ENCODE measurements around the gene KIF18A. TPM values are rescaled to one million over a fixed set of nuclear protein-coding genes. Genes with fewer than 3 reads are reported as not detected.

The KIF18A gene
- total RNA-seq, 1 donor from 2014 or later = 0.37 TPM

GRCh38 chr11:28054821-28055220 is 53.1 kb downstream of the KIF18A start:
- intact Hi-C loops (cut with micrococcal nuclease) = no loop called here
- DNase-seq (no peak), ATAC-seq (no peak)

- ATAC-seq = no peak
- intact Hi-C loops (cut with micrococcal nuclease) = no loop called here
- no peak for DNase-seq
Measured at GRCh38 chr11:28049338-28050216, 58.4 kb downstream of the KIF18A start.

GRCh38 chr11:28048812-28049211 is 59.1 kb downstream of the KIF18A start:
- DNase-seq (no peak), ATAC-seq (no peak)
- intact Hi-C loops (cut with micrococcal nuclease) = no loop called here

- intact Hi-C loops (cut with micrococcal nuclease) = no loop called here
- no peak for ATAC-seq
- DNase-seq = no peak
Measured at GRCh38 chr11:28043930-28044709, 63.8 kb downstream of the KIF18A start.

GRCh38 chr11:28040384-28040783 is 67.6 kb downstream of the KIF18A start:
- intact Hi-C loops (cut with micrococcal nuclease) = no loop called here
- ATAC-seq (no peak), DNase-seq (no peak)

GRCh38 chr11:28038775-28039174 is 69.2 kb downstream of the KIF18A start:
- intact Hi-C loops (cut with micrococcal nuclease) = no loop called here
- peak; percentile 64 for ATAC-seq
- DNase-seq = no peak

- ATAC-seq = no peak
- intact Hi-C loops (cut with micrococcal nuclease) = no loop called here
- no peak for DNase-seq
Measured at GRCh38 chr11:28026634-28027290, 81.2 kb downstream of the KIF18A start.

GRCh38 chr11:28017816-28018215 is 90.1 kb downstream of the KIF18A start:
- intact Hi-C loops (cut with micrococcal nuclease) = no loop called here
- ATAC-seq (no peak), DNase-seq (no peak)

- intact Hi-C loops (cut with micrococcal nuclease) = no loop called here
- ATAC-seq (no peak), DNase-seq (no peak)
Measured at GRCh38 chr11:28011813-28012212, 96.1 kb downstream of the KIF18A start.

GRCh38 chr11:28009996-28010395 is 98.0 kb downstream of the KIF18A start:
- ATAC-seq = no peak
- DNase-seq = no peak
- intact Hi-C loops (cut with micrococcal nuclease) = no loop called here

- ATAC-seq (no peak), DNase-seq (no peak)
- intact Hi-C loops (cut with micrococcal nuclease) = no loop called here
Measured at GRCh38 chr11:28009388-28009787, 98.6 kb downstream of the KIF18A start.

- ATAC-seq (no peak), DNase-seq (no peak)
- intact Hi-C loops (cut with micrococcal nuclease) = no loop called here
Measured at GRCh38 chr11:28003615-28004014, 104.3 kb downstream of the KIF18A start.

- ATAC-seq (no peak), DNase-seq (no peak)
- intact Hi-C loops (cut with micrococcal nuclease) = no loop called here
Measured at GRCh38 chr11:27998552-27998951, 109.4 kb downstream of the KIF18A start.

GRCh38 chr11:27997344-27997743 is 110.6 kb downstream of the KIF18A start:
- ATAC-seq = no peak
- no peak for DNase-seq
- intact Hi-C loops (cut with micrococcal nuclease) = no loop called here

GRCh38 chr11:27996066-27996465 is 111.9 kb downstream of the KIF18A start:
- no peak for ATAC-seq
- intact Hi-C loops (cut with micrococcal nuclease) = no loop called here
- no peak for DNase-seq

- no peak for ATAC-seq
- intact Hi-C loops (cut with micrococcal nuclease) = no loop called here
Measured at GRCh38 chr11:27995083-27995482, 112.9 kb downstream of the KIF18A start.

GRCh38 chr11:27991736-27992135 is 116.2 kb downstream of the KIF18A start:
- intact Hi-C loops (cut with micrococcal nuclease) = no loop called here
- no peak for DNase-seq
- ATAC-seq = peak; percentile 56

More at GRCh38 chr11:27995083-27995482, 112.9 kb downstream of the KIF18A start:
- no peak for DNase-seq

- DNase-seq (no peak), ATAC-seq (no peak)
- intact Hi-C loops (cut with micrococcal nuclease) = no loop called here
Measured at GRCh38 chr11:27977527-27977926, 130.4 kb downstream of the KIF18A start.

- DNase-seq = no peak
- intact Hi-C loops (cut with micrococcal nuclease) = no loop called here
Measured at GRCh38 chr11:27977031-27977430, 130.9 kb downstream of the KIF18A start.

GRCh38 chr11:27976262-27976661 is 131.7 kb downstream of the KIF18A start:
- DNase-seq (no peak), ATAC-seq (peak; percentile 75)
- intact Hi-C loops (cut with micrococcal nuclease) = no loop called here

More at GRCh38 chr11:27977031-27977430, 130.9 kb downstream of the KIF18A start:
- ATAC-seq = no peak

Data from left ventricle myocardium superior (tissue), 1 donor.